Frontal cortex (tissue), 4 donors: ENCODE results near the gene VSNL1. TPM values are rescaled to one million over a fixed set of nuclear protein-coding genes. Genes with fewer than 3 reads are reported as not detected.

ENCODE experiments used
- DNase-seq, 2 donors: peaks; one replicate each; pipeline ENCODE4 v3.0.0; 2012; ENCODE audit warnings: low spot score in 2 of 2
- FAIRE-seq: peaks from 2 replicates; lab custom pipeline; 2012; peaks lifted over from hg19 to GRCh38; lab: Jason Lieb, UNC
- total RNA-seq: library from RNA; depleted of rRNA; stranded (reverse); fragments of >200 nt; gene quantifications from one replicate; pipeline ENCODE4 v1.2.3, GENCODE V29; 2014
- donor health status: control.
- donor health status: control.
- donor health status: control.

Gene VSNL1
- 24.5 TPM for total RNA-seq

DNA sequence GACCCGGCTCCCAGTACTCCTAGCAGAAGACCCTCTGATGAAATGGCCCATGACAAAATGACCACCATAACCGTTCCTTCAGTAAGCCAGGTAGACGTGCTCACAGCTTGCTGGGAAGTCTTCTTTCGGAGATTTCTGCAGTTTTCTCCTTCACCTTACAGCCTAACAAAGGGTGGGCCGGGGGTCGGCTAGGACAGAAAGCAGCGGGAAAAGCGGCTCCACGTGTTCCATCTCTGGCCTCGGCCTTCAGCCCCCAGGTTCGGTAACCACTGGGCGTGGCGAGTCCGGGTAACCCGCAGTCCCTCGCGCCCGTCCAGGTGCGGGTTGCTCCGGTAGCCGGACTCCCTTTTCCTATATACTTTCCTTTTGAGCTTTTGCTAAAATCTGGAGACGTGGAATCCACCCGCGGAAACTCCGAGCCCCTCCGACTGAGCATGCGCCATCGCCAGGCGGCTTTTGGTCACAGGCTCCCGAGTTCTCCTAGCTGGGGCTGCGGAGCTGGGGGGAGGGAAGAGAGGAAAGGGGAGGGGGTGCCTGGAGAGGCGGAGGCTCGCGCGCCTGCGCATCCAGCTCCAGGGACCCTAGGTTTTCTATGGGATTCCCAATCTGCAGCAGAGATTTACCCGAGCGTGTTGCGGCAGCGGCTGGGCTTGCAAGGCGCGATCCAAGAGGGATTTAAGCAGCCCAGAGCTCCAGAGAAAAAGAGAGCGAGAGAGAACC lies at the start of gene VSNL1:
TSS of gene VSNL1 (plus strand) at position 604 of the 720 bp plus-strand sequence. CDS start 51,379 bp downstream, outside the sequence.
- peak; percentile 19 to 36 for DNase-seq
- FAIRE-seq, result no peak

- DNase-seq (no peak), FAIRE-seq (no peak)
Measured at GRCh38 chr2:17495590-17495989, 44.9 kb upstream of the VSNL1 start.

DNA sequence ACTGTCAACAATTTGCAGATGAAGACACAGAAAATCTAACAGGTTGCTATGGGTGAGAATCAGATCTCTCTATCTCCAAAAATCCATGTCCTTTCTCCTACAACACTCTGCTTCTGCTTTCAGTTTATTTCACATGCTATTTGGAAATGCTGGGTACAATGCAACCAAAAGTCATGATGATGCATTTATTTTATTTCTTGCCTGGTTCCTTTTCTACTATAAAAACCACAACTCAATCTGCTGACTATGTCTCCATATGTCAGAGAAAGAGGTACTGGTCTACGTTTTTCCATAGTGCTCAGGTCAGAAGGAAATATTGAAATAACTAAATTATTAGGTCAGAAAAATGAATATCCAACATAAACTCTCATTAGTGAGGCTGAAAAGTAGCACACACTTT lies 42.8 kb upstream of the VSNL1 start:
- FAIRE-seq (no peak), DNase-seq (no peak)

DNA sequence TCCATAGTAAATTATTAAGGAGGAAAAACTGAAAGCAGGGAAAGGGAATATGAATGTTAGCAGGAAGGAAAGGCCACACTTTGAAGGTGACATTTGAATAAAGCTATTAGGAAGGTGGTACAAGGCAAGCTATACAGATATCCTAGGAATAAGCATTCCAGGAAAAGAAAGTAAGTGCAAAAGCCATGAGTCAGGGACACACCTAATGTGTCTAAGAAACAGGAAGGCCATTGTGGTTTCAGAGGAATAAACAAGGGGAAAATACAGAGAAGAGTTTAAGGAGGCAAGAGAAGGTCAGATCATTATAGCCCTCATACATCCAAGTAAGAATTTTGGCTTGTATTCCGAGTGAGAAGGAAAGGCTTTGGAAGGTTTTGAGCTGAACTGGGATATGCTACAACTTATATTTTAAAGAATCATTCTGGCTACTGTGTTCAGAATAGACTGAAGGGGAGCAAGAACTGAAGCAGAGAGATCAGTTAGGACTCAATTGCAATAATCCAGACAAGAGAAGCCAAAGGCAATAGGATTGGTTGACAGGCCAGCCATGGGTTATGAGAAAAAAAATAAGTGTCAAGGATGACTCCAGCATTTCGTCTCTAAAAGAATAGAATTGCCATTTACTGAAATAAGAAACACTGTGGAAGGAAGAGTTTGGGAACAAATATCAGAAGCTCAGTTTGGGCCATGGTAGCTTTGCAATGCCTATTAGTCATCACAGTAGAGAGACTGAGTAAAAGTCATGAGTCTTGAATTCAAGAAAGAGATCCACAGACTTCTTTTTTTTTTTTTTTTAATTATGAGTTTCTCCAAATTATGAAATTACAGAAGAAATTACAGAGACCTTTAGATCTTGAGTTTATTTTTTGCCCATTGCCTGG lies 33.5 kb upstream of the VSNL1 start:
- no peak for DNase-seq
- FAIRE-seq, result no peak

GRCh38 chr2:17515652-17516051 lies 24.8 kb upstream of the VSNL1 start:
- FAIRE-seq, result no peak
- no peak for DNase-seq

GRCh38 chr2:17517481-17518211 lies 22.9 kb upstream of the VSNL1 start:
- FAIRE-seq (no peak), DNase-seq (no peak)

DNA sequence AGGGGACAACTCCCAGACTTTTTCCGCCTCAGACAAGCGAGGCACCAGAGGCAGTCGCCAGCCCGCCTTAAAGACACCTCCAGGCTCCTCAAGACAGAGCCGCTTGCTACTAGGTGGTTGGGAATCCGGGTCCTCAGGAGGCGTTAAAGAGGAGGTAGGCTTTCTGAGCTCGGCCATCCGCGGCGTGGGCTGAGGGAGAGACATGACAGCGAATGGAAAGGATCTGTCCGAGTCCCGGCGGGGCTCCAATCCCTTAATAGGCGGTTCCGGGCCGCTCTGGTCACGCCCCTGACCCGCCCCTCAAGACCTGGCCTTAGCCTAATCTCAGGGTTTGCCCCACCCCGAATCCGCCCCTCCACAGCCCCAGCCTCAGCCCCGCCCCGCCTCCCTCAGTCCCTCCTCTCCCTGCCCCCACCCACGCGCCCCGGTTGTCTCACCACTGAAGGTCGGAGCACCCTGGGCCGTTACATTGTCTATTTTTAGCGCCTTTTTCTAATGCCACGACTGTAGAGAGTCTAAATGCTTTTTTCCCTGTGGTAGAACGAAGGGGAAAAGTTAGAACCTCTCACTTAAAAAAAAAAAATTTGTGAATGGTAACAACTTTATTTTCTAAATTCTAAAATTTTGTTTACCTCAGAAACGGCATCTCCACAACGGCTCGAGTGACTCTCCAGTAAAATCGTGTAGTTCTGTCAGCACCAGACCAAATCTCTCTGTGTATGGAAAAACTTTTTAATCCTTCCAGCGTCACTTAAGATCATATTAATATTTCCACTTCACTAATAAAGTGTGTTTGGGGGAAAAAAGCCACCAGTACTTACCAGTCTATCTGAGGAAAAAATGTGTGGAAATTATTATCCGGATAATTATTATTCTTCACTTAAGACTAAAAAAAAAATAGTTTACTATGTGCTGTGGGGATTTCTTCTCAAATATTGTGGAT lies 22.0 kb upstream of the VSNL1 start, which contains the start of gene RAD51AP2:
TSS of gene RAD51AP2 (minus strand) at position 229 of the 943 bp plus-strand sequence. CDS start at position 204, 25 bp downstream.
- peak in 1 of 2 donors; percentile 34 for DNase-seq
- no peak for FAIRE-seq

GRCh38 chr2:17519486-17519885 lies 21.0 kb upstream of the VSNL1 start:
- FAIRE-seq (no peak), DNase-seq (no peak)

DNA sequence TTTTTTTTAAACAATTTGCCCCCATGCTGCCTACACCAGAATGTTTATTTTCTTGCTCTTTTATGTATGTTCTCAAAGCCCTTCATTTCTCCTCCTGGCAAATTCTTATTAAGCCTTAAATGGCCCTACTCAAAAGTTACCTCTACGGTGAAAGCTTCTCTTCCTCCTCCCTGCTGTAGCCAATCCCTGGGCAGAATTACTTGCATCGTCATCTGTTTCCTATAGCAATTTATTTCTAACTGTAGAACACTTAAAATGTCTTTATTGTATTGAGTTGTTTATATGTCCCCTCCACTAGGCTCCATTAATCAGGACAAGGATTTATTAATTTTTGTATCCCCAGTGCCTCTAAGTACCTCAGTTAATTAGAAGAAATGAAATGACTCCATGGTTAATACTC lies 19.7 kb upstream of the VSNL1 start:
- DNase-seq (no peak), FAIRE-seq (no peak)

- DNase-seq (no peak), FAIRE-seq (no peak)
Measured at GRCh38 chr2:17521621-17522020, 18.9 kb upstream of the VSNL1 start.

- DNase-seq, result no peak
- no peak for FAIRE-seq
Measured at GRCh38 chr2:17522303-17522702, 18.2 kb upstream of the VSNL1 start.

- FAIRE-seq (no peak), DNase-seq (no peak)
Measured at GRCh38 chr2:17529771-17530170, 10.7 kb upstream of the VSNL1 start.

GRCh38 chr2:17533546-17533945 lies 7.0 kb upstream of the VSNL1 start:
- no peak for FAIRE-seq
- DNase-seq, result no peak

DNA sequence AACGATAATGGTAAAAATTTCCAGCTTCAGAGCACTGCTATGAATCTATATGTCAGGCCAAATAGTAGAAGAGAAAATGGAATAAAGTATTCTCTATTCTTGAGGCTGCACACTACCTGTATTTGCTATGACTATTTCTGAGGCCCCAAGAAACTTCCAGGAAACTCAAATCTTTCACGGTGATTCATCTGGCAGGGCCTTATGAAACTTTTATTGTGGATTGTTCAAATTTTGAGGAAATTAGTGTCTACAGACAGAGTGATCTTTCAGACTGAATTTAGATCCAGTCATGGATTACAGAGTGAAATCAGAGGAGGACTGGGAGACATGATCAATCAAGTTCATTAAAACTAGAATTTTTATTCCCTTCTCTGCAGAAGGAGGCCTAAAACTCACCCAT lies 4.1 kb upstream of the VSNL1 start:
- no peak for FAIRE-seq
- DNase-seq, result no peak

GRCh38 chr2:17538022-17538843 lies 2.3 kb upstream of the VSNL1 start:
- DNase-seq, result no peak
- no peak for FAIRE-seq

DNA sequence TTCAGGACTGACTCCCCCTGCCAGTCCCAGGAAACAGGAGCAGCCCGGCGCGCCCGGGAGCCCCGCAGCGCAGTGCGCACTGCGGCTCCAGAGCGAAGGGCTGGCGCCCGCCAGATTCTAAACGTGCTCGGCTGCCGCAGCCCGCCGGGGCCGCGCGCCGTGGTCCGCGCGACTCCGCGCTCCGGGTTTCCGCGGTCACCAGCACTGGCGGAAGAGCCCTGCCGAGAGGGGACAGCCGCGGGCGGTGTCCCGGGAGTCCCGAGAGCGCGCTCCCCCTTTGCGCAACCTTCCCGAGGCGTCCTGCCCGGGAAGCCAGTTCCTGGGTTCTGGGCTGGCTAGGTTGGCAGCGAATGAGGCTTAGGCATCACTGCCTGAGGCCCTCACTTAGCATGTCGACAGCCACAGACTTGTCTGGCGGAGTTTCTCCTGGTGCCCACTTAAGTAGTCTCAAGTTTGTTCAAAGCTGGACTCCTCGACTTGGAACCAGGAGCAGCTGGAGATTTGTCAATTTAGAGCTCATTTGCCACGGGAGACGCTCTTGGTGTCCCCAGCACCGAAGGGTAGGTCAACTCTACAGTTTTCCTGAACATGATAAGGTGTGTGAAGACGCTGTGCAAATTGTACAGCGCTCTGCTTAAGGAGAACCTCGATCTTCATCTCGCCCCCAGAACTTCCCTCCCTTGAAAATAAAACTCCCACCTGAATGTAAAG lies 1.5 kb upstream of the VSNL1 start:
- DNase-seq (peak; percentile 23 to 26), FAIRE-seq (no peak)

DNA sequence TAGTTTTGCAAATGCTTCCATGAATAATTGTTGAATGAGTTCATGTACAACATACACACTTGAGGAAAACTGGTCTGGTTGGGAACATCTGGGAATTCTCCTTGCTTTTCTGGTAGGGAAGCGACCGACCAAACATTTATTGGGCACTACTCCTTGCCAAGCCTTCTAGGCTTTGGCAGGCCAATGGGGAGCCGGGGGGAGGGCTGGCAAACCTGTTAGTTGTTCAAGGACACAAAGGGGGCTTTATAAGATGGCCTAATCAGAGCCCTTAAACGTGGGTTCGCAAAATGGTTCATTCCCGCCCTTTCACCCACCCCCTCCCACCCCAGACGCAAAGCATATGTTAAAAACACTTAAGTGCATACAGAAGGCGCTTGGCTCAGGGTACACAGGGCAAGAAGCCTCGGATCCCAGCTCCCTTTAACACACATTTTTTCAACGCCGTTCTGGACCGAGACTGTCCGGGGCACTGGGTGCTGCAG lies 844 bp upstream of the VSNL1 start:
- no peak for DNase-seq
- no peak for FAIRE-seq
